Stimulated activated naive B cell treated with anti-CD40 and anti-IgM and Interleukin-4, amounts not matched to agents 10 μg/mL and 1 μg/mL and 100 μg/mL, for 72 hours (primary cell): ENCODE data around the gene FLT4.

Source experiments
- ATAC-seq, 2 donors: fragments of 150-1000 bp; cut with Tn5 transposase; replicated peaks; 2 replicates each; pipeline ENCODE4 v1.10.0; 2021; ENCODE audit warnings: moderate library complexity in 1 of 2
- DNase-seq: peaks from one replicate; pipeline ENCODE4 v3.0.0; 2021
- H3K27ac Mint-ChIP-seq: one replicate; pipeline ENCODE4 v1.8.0; 2022; ENCODE audit warnings: mild to moderate bottlenecking, mixed read lengths
- H3K27me3 Mint-ChIP-seq, 2 donors: one replicate each; pipeline ENCODE4 v1.8.0; 2022; ENCODE audit warnings: mixed read lengths in 2 of 2
- H3K36me3 Mint-ChIP-seq, 2 donors: one replicate each; pipeline ENCODE4 v1.8.0; 2022; ENCODE audit warnings: mixed read lengths in 2 of 2, mild to moderate bottlenecking in 1 of 2
- H3K4me1 Mint-ChIP-seq, 2 donors: one replicate each; pipeline ENCODE4 v1.8.0; 2022; ENCODE audit warnings: mixed read lengths in 2 of 2, mild to moderate bottlenecking in 1 of 2
- H3K4me3 Mint-ChIP-seq, 2 donors: one replicate each; pipeline ENCODE4 v1.8.0; 2022; ENCODE audit warnings: mild to moderate bottlenecking in 2 of 2, mixed read lengths in 2 of 2, moderate library complexity in 1 of 2
- H3K9me3 Mint-ChIP-seq, 2 donors: one replicate each; pipeline ENCODE4 v1.8.0; 2022; ENCODE audit warnings: mixed read lengths in 2 of 2, mild to moderate bottlenecking in 1 of 2

FLT4 gene

GRCh38 chr5:180558232-180558631 lies 91.2 kb downstream of the FLT4 start:
- Mint-ChIP-seq H3K9me3 (no peaks in the 10 kb centered on the region), H3K36me3 (peaks cover 43 to 61% of the 10 kb centered on the region in 2 donors), H3K4me1 (peaks cover 6 to 7% of the 10 kb centered on the region in 2 donors), H3K27ac (no peak overlapping the region), H3K4me3 (no peak overlapping the region), H3K27me3 (no peaks in the 10 kb centered on the region)
- DNase-seq (no peak), ATAC-seq (no peak)

GRCh38 chr5:180557217-180557809 lies 92.1 kb downstream of the FLT4 start:
- ATAC-seq = no peak

DNA sequence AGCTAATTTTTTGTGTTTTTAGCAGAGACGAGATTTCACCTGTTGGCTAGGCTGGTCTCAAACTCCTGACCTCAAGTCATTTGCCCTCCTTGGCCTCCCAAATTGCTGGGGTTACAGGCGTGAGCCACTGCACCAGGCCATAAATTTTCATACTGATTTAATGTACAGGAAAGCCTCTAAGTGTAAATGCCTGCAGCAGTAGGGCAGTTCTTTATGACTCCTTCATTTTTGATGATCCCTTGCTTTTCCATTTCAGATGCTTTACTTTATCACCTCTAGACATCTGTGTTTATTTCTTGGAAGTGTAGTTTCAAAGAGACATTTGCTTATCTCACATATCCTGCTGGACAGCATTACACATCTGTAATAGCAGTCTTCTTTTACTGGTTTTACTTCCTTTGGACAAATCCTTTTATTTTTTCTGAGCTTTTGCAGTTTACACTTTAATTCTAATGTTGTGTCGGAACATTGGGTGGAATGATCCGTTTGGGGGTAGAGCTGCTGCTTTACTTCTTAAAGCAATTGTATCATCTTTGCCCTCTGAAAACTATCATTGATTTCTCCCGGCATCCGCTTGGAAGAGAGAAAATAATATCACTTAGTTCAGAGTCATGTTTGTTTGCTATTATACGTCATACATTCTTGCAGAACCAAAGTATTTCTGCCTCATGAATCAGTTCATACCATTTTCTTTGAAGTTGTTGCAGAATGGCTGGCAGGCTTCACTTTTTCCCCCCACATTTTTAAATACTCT lies 94.1 kb downstream of the FLT4 start:
- Mint-ChIP-seq H3K27ac (no peak overlapping the region), H3K36me3 (peaks cover 38 to 65% of the 10 kb centered on the region in 2 donors), H3K4me3 (no peak overlapping the region), H3K4me1 (peaks cover 2 to 7% of the 10 kb centered on the region in 2 donors), H3K27me3 (no peaks in the 10 kb centered on the region), H3K9me3 (no peaks in the 10 kb centered on the region)
- DNase-seq (no peak), ATAC-seq (no peak)

More at GRCh38 chr5:180557217-180557809, 92.1 kb downstream of the FLT4 start:
- Mint-ChIP-seq H3K27me3 (no peaks in the 10 kb centered on the region), H3K4me3 (no peak overlapping the region), H3K9me3 (no peaks in the 10 kb centered on the region), H3K27ac (no peak overlapping the region), H3K36me3 (peaks cover 47 to 68% of the 10 kb centered on the region in 2 donors), H3K4me1 (peaks cover 6 to 7% of the 10 kb centered on the region in 2 donors)
- no peak for DNase-seq

DNA sequence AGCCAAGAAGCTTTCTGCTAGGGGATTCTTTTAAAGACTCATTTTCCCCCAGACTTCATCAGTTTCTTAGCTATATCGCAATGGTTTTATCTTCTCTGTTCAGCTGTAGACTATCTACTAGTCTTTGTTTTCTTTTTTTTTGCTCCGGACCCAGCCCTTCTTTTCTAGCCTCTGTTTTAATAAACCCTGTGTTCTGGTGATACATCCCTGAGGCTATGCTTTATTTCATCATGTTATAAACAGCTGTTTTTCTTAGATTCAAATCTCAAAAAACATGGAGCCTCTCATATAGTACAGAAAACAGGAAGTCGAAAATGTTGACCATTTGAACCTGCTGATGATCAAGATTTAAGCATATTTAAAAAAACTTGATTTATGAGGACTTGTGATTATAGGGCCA lies 95.9 kb downstream of the FLT4 start:
- H3K9me3 Mint-ChIP-seq = no peaks in the 10 kb centered on the region
- H3K27ac Mint-ChIP-seq = no peak overlapping the region
- H3K4me3 Mint-ChIP-seq = no peak overlapping the region
- no peak for DNase-seq
- ATAC-seq = no peak
- H3K36me3 Mint-ChIP-seq = peaks cover 35 to 55% of the 10 kb centered on the region in 2 donors
- H3K27me3 Mint-ChIP-seq = no peaks in the 10 kb centered on the region
- H3K4me1 Mint-ChIP-seq = peaks cover 1 to 3% of the 10 kb centered on the region in 2 donors
